Peyer's patch (tissue), 4 donors: ENCODE measurements around the gene LRP3. TPM values are rescaled to one million over a fixed set of nuclear protein-coding genes. Genes with fewer than 3 reads are reported as not detected.

Experiments used
- DNase-seq, 3 donors: peaks; one replicate each; pipeline ENCODE4 v3.0.0-alpha.2; 2017 to 2019
- H3K27ac ChIP-seq, 4 donors: fragments of 200-600 bp; sonication (generic); one replicate each; pipeline ENCODE4 v1.5.1; 2016 to 2019
- H3K27me3 ChIP-seq, 2 donors: fragments of 200-600 bp; sonication (generic); one replicate each; pipeline ENCODE4 v1.5.1; 2019
- H3K36me3 ChIP-seq, 3 donors: fragments of 200-600 bp; sonication (generic); one replicate each; pipeline ENCODE4 v1.5.1; 2016 to 2019
- H3K4me1 ChIP-seq, 4 donors: fragments of 200-600 bp; sonication (generic); one replicate each; pipeline ENCODE4 v1.5.1; 2016 to 2019
- H3K4me3 ChIP-seq, 4 donors: fragments of 200-600 bp; sonication (generic); 1 replicate in 3 of 4; 2 replicates in 1 of 4; pipeline ENCODE4 v1.5.1; 2016 to 2019; ENCODE audit warnings: mild to moderate bottlenecking in 1 of 4
- H3K9me3 ChIP-seq, 4 donors: fragments of 200-600 bp; sonication (generic); one replicate each; pipeline ENCODE4 v1.5.1; 2016 to 2019; ENCODE audit warnings: mild to moderate bottlenecking in 1 of 4
- POLR2A ChIP-seq, 2 donors: fragments of 450-650 bp; IDR thresholded peaks; one replicate each; pipeline ENCODE4 v1.5.1; 2017; ENCODE audit warnings: antibody characterized with exemption in 2 of 2, mild to moderate bottlenecking in 2 of 2, moderate library complexity in 2 of 2
- total RNA-seq, 4 donors: library from RNA; depleted of rRNA; stranded (reverse); fragments of >200 nt; gene quantifications; one replicate each; pipeline ENCODE4 v1.1.0, GENCODE V29; 2016
- TF ChIP-seq, protein P1 (sequence below), 6 experiments: fragments of 450-650 bp in 4 of 6; fragments of 200-600 bp in 2 of 6; sonication (generic) in 1 of 6; IDR thresholded peaks; one replicate each; pipeline ENCODE4 v1.5.1; 2017 to 2019; ENCODE audit warnings: antibody characterized with exemption in 6 of 6, mild to moderate bottlenecking in 3 of 6, moderate library complexity in 1 of 6

Gene LRP3
- total RNA-seq, 4 donors from 2014 or later = 6.7 to 25.6 (median 7.8) TPM

DNA sequence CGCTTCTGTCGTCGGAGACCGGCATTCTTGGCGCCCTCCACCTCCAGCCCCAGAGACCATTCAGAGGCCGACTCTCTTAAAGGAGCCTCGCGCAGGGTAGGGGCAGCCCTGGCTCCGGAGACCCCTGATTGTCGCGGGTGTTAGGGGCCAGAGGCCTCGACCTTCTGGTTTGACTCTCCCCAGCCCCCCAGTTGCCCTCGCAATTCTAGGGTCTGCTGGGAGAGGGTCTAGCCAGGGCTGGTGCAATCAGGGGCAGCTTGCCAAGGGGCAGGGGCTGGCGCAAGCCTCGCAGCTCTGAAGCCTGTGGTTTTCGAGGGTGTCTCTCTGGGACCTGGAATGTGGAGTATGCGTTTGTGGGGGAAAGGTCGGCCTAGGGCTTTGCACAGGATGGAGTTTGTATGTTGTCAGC, 33.1 kb downstream of the LRP3 start:
- H3K27me3 ChIP-seq = peaks cover 0 to 35% of the 10 kb centered on the region in 2 donors
- no peak overlapping the region for H3K27ac ChIP-seq
- no peak for DNase-seq
- H3K4me1 ChIP-seq = peaks cover 0 to 17% (median 2%) of the 10 kb centered on the region in 4 donors
- H3K36me3 ChIP-seq = no peaks in the 10 kb centered on the region
- peak overlapping the region in 2 of 4 donors; percentile 39 to 42 for H3K4me3 ChIP-seq
- TF ChIP-seq, protein P1, sequence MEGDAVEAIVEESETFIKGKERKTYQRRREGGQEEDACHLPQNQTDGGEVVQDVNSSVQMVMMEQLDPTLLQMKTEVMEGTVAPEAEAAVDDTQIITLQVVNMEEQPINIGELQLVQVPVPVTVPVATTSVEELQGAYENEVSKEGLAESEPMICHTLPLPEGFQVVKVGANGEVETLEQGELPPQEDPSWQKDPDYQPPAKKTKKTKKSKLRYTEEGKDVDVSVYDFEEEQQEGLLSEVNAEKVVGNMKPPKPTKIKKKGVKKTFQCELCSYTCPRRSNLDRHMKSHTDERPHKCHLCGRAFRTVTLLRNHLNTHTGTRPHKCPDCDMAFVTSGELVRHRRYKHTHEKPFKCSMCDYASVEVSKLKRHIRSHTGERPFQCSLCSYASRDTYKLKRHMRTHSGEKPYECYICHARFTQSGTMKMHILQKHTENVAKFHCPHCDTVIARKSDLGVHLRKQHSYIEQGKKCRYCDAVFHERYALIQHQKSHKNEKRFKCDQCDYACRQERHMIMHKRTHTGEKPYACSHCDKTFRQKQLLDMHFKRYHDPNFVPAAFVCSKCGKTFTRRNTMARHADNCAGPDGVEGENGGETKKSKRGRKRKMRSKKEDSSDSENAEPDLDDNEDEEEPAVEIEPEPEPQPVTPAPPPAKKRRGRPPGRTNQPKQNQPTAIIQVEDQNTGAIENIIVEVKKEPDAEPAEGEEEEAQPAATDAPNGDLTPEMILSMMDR (IDR thresholded peaks at IDR 0.05) = no peak
- no peak for TF ChIP-seq POLR2A (IDR thresholded peaks at IDR 0.05)
- H3K9me3 ChIP-seq = peaks cover 0 to 17% (median 3%) of the 10 kb centered on the region in 4 donors

DNA sequence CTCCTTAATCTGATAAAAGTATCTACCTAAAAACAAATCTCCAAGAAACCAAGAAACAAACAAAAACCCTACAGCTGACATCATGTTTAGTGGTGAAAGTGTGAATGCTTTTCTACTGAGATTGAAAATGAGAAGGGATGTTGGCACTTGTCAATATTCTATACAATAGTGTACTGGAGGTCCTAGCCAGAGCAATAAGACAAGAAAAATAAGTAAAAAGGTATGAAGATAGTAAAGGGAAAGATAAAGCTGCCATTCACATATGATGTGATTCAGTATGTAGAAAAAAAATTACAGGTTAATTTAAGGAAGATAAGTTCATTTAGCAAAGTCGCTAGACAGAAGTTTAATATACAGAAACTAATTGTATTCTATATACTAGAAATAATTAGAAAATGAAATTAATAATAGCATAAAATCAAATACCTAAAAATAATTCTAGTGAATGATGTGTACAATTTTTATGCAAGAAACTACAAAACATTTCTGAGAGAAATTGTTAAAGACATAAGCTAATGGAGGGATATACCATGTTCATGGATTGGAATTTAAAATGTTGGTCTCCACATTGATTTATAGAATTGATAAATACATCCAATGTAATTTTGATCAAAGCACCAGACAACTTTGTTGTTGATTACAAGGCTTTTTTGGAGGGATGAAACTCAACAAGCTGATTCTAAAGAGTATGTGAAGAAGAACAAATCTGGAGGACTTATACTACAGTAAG, 33.9 kb downstream of the LRP3 start:
- no peak for DNase-seq
- Histone ChIP-seq H3K27ac (no peak overlapping the region), H3K36me3 (no peaks in the 10 kb centered on the region), H3K4me3 (no peak overlapping the region), H3K9me3 (peaks cover 0 to 17% (median 3%) of the 10 kb centered on the region in 4 donors), H3K27me3 (peaks cover 0 to 35% of the 10 kb centered on the region in 2 donors), H3K4me1 (peaks cover 0 to 17% (median 2%) of the 10 kb centered on the region in 4 donors)
- TF ChIP-seq, protein P1 (IDR thresholded peaks at IDR 0.05) = no peak
- TF ChIP-seq POLR2A (IDR thresholded peaks at IDR 0.05) = no peak

DNA sequence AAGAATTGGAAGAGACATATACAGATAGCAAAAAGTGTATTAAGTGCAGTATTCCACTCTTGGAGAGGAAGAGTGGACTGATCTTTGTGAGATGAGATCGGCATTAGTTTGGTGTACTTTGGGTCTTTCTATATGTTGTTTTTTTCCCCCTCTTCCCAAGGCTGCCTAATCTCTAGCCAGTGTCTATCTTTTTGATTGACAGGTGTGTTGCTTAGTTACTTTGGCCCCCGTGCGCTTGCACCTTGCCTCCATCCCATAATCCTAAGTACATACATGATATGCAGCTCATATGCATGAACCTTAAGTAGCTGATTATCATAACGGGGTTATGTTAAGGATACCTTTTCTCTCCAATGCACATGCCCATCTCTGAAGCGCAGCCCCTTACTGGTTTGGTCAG, 35.8 kb downstream of the LRP3 start:
- no peaks in the 10 kb centered on the region for H3K36me3 ChIP-seq
- DNase-seq = no peak
- no peak overlapping the region for H3K27ac ChIP-seq
- H3K4me1 ChIP-seq = peaks cover 0 to 17% (median 2%) of the 10 kb centered on the region in 4 donors
- TF ChIP-seq, protein P1 (IDR thresholded peaks at IDR 0.05) = no peak
- no peak for TF ChIP-seq POLR2A (IDR thresholded peaks at IDR 0.05)
- no peak overlapping the region for H3K4me3 ChIP-seq
- H3K27me3 ChIP-seq = peaks cover 0 to 26% of the 10 kb centered on the region in 2 donors
- peaks cover 0 to 17% (median 3%) of the 10 kb centered on the region in 4 donors for H3K9me3 ChIP-seq

DNA sequence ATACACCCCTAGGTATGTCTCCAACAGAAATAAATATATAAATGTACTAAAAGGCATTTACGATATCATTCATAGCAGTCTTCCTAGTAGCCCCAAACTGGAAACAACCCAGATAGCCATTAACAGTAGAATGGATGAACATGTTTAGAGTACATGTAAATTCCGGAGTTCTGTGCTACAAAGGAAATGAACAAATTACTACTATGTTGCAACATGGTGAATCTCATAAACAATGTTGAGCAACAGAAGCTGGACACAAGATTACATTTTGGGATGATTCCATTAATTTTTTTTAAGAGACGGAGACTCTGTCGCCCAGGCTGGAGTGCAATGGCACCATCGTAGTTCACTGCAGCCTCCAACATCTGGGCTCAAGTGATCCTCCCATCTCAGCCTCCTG, 37.4 kb downstream of the LRP3 start:
- no peak for DNase-seq
- TF ChIP-seq, protein P1 (IDR thresholded peaks at IDR 0.05) = no peak
- no peak for TF ChIP-seq POLR2A (IDR thresholded peaks at IDR 0.05)
- H3K27me3 ChIP-seq = peaks cover 0 to 12% of the 10 kb centered on the region in 2 donors
- H3K36me3 ChIP-seq = no peaks in the 10 kb centered on the region
- H3K4me3 ChIP-seq = no peak overlapping the region
- H3K4me1 ChIP-seq = peaks cover 0 to 5% (median 0%) of the 10 kb centered on the region in 4 donors
- H3K9me3 ChIP-seq = peaks cover 0 to 17% (median 3%) of the 10 kb centered on the region in 4 donors
- H3K27ac ChIP-seq = no peak overlapping the region

DNA sequence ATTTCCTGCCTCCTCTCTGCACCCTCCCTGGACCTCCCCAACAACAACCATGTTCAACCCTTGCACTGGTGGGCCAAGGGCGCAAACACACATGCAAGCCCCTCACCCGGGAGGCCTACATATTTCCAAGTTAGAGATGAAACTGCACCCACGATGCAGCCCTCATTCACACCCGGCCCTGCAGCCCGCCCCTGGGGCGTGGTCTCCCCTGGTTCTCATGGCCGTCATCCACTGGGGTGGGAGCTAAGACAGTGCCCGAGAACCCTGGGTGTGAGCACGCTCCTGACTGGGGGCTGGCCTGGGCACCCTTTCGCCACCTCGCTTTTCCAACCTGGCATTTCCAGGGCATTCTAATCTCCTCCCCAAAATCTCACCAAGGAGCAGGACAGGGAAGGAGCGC, 38.5 kb downstream of the LRP3 start:
- H3K4me3 ChIP-seq = no peak overlapping the region
- no peaks in the 10 kb centered on the region for H3K4me1 ChIP-seq
- no peaks in the 10 kb centered on the region for H3K36me3 ChIP-seq
- H3K9me3 ChIP-seq = peaks cover 0 to 11% (median 0%) of the 10 kb centered on the region in 4 donors
- peaks cover 0 to 2% of the 10 kb centered on the region in 2 donors for H3K27me3 ChIP-seq
- no peak for DNase-seq
- H3K27ac ChIP-seq = no peak overlapping the region
- TF ChIP-seq, protein P1 (IDR thresholded peaks at IDR 0.05) = no peak
- TF ChIP-seq POLR2A (IDR thresholded peaks at IDR 0.05) = no peak
